Mesendoderm (in vitro differentiated cells): ENCODE measurements around the gene PLAC9.

Experiments used
- DNase-seq: peaks from one replicate; pipeline ENCODE4 v3.0.0; 2013
- H2AK5ac ChIP-seq: 2 replicates; pipeline ENCODE4 v1.6.1; 2013; ENCODE audit warnings: low read length, inconsistent platforms
- H2BK120ac ChIP-seq: 2 replicates; pipeline ENCODE4 v1.6.1; 2013; ENCODE audit warnings: low read depth, mild to moderate bottlenecking, low read length, moderate library complexity, mixed read lengths
- H2BK15ac ChIP-seq: replicated peaks from 2 replicates; pipeline ENCODE4 v1.6.1; 2013; ENCODE audit warnings: low read depth, mild to moderate bottlenecking, moderate library complexity
- H2BK5ac ChIP-seq: 2 replicates; pipeline ENCODE4 v1.6.1; 2013; ENCODE audit warnings: low read length, inconsistent platforms
- H3K18ac ChIP-seq: 2 replicates; pipeline ENCODE4 v1.6.1; 2013; ENCODE audit warnings: mild to moderate bottlenecking, low read length, mixed read lengths
- H3K23ac ChIP-seq: one replicate; pipeline ENCODE4 v1.6.1; 2013; ENCODE audit warnings: low read length
- H3K27ac ChIP-seq: 2 replicates; pipeline ENCODE4 v1.5.1; 2013; ENCODE audit warnings: low read depth, mild to moderate bottlenecking, inconsistent platforms, low read length, moderate library complexity
- H3K27me3 ChIP-seq: 2 replicates; pipeline ENCODE4 v1.6.1; 2013; ENCODE audit warnings: low read length, control low read depth, mild to moderate bottlenecking, inconsistent platforms; ENCODE audit not compliant: insufficient read depth, poor library complexity
- H3K36me3 ChIP-seq: 2 replicates; pipeline ENCODE4 v1.6.1; 2013; ENCODE audit warnings: low read length, inconsistent platforms; ENCODE audit not compliant: control insufficient read depth, insufficient read depth
- H3K4ac ChIP-seq: one replicate; pipeline ENCODE4 v1.6.1; 2013; ENCODE audit warnings: low read depth, mild to moderate bottlenecking, low read length, moderate library complexity
- H3K4me1 ChIP-seq: 2 replicates; pipeline ENCODE4 v1.6.1; 2013; ENCODE audit warnings: low read depth, low read length, inconsistent platforms; ENCODE audit not compliant: control insufficient read depth
- H3K4me2 ChIP-seq: 2 replicates; pipeline ENCODE4 v1.6.1; 2013; ENCODE audit warnings: low read length
- H3K4me3 ChIP-seq: 2 replicates; pipeline ENCODE4 v1.5.1; 2013; ENCODE audit warnings: mild to moderate bottlenecking, low read length
- H3K56ac ChIP-seq: one replicate; pipeline ENCODE4 v1.6.1; 2013; ENCODE audit warnings: low read length
- H3K79me1 ChIP-seq: 2 replicates; pipeline ENCODE4 v1.6.1; 2013; ENCODE audit warnings: low read length, inconsistent platforms
- H3K79me2 ChIP-seq: 2 replicates; pipeline ENCODE4 v1.6.1; 2013; ENCODE audit warnings: mild to moderate bottlenecking, low read length; ENCODE audit not compliant: control insufficient read depth, insufficient read depth
- H3K9ac ChIP-seq: 2 replicates; pipeline ENCODE4 v1.6.1; 2013; ENCODE audit warnings: low read length, inconsistent platforms
- H4K5ac ChIP-seq: one replicate; pipeline ENCODE4 v1.6.1; 2013; ENCODE audit warnings: low read length
- H4K8ac ChIP-seq: one replicate; pipeline ENCODE4 v1.6.1; 2013; ENCODE audit warnings: low read depth, mild to moderate bottlenecking, control low read depth, low read length, moderate library complexity
- WGBS: extraction: QIAGEN DNeasy Blood & Tissue Kit; methylation state at CpG from one replicate; pipeline ENCODE4 v1.1.7; 2013; ENCODE audit warnings: low lambda C conversion rate, missing lambda C conversion rate; ENCODE audit not compliant: insufficient coverage; ENCODE audit errors: extremely low coverage; 5-methylcytosine and 5-hydroxymethylcytosine counted together

Gene PLAC9

GRCh38 chr10:80174641-80175395 lies 42.3 kb downstream of the PLAC9 start:
- Histone ChIP-seq H2BK120ac (no peak overlapping the region), H3K4ac (no peak overlapping the region), H3K27ac (no peak overlapping the region), H3K9ac (no peak overlapping the region), H3K36me3 (no peaks in the 10 kb centered on the region), H3K18ac (no peak overlapping the region), H3K4me1 (peaks cover 5% of the 10 kb centered on the region), H2BK15ac (no peak overlapping the region), H3K79me1 (peaks cover 4% of the 10 kb centered on the region), H3K56ac (no peak overlapping the region), H3K27me3 (no peaks in the 10 kb centered on the region), H4K8ac (no peak overlapping the region), H3K23ac (no peak overlapping the region), H3K79me2 (peaks cover 2% of the 10 kb centered on the region), H4K5ac (no peak overlapping the region), H3K4me3 (no peak overlapping the region), H2BK5ac (no peak overlapping the region), H2AK5ac (no peak overlapping the region), H3K4me2 (no peak overlapping the region)
- WGBS: no CpG with 5 or more reads among the region's 15 CpGs
- no peak for DNase-seq

DNA sequence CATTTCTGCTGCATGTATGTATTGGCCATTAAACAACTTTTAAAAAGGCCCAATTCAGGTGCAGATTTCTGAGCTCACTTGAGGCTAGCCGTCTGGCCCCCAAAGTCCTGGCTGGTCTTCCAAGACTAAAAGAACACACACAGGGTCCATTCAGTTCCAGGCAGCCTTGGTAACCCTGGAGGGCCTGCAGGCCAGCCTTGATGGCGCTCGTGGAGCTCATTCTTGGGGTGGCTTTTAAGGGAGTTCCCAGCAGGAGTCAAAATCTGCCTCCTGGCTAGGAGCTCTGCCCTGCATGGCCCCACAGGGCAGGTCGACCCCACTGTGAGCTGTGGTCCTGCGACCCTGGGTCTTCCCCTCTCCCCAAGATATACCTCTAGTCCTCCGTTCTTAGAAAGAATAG lies 44.0 kb downstream of the PLAC9 start:
- peaks cover 3% of the 10 kb centered on the region for H3K79me2 ChIP-seq

GRCh38 chr10:80177781-80178636 lies 45.5 kb downstream of the PLAC9 start:
- Histone ChIP-seq H2BK15ac (no peak overlapping the region), H2BK120ac (no peak overlapping the region), H2AK5ac (no peak overlapping the region), H3K18ac (no peak overlapping the region), H3K79me1 (peaks cover 7% of the 10 kb centered on the region), H3K9ac (no peak overlapping the region), H2BK5ac (no peak overlapping the region), H3K4me3 (no peak overlapping the region), H4K5ac (no peak overlapping the region), H3K27ac (no peak overlapping the region), H3K79me2 (peaks cover 3% of the 10 kb centered on the region), H3K4me1 (no peaks in the 10 kb centered on the region), H3K4ac (no peak overlapping the region), H3K27me3 (no peaks in the 10 kb centered on the region), H4K8ac (no peak overlapping the region), H3K23ac (peak overlapping the region; percentile 45), H3K4me2 (no peak overlapping the region), H3K56ac (no peak overlapping the region), H3K36me3 (no peaks in the 10 kb centered on the region)
- no CpG with 5 or more reads among the region's 12 CpGs for WGBS
- no peak for DNase-seq

More for the DNA sequence above, 44.0 kb downstream of the PLAC9 start:
- DNase-seq: no peak
- Histone ChIP-seq H3K79me1 (peaks cover 6% of the 10 kb centered on the region), H3K4me3 (no peak overlapping the region), H3K36me3 (no peaks in the 10 kb centered on the region), H3K9ac (no peak overlapping the region), H3K4ac (no peak overlapping the region), H4K8ac (no peak overlapping the region), H4K5ac (no peak overlapping the region), H2BK120ac (no peak overlapping the region), H3K27me3 (no peaks in the 10 kb centered on the region), H3K18ac (no peak overlapping the region), H3K4me2 (no peak overlapping the region), H3K27ac (no peak overlapping the region), H3K4me1 (peaks cover under 1% of the 10 kb centered on the region), H3K23ac (no peak overlapping the region), H2AK5ac (no peak overlapping the region), H2BK15ac (no peak overlapping the region), H3K56ac (no peak overlapping the region), H2BK5ac (no peak overlapping the region)
- WGBS: no CpG with 5 or more reads among the region's 6 CpGs

DNA sequence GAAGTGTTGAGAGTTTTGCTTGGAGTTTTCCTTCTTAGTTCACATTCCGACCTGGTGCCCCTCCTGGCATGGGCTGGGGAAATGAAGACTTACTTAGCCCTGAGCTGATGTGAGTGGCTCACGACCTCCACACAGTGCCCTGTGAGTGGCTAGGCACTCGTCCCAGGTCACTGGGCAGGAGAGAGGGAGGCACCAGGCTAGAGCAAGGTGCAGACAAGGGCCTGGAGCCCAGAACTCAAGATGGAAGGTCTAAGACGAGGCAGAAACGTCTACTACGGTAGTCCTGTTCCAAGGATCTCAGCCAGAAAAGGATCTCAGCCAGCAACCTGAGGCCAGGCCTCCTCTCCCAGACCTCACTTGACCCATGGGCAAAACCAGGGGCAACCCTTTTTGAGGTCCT lies 50.5 kb downstream of the PLAC9 start:
- WGBS: no CpG with 5 or more reads among the region's 6 CpGs
- Histone ChIP-seq H3K27me3 (no peaks in the 10 kb centered on the region), H4K5ac (no peak overlapping the region), H3K79me1 (peaks cover 27% of the 10 kb centered on the region), H3K9ac (no peak overlapping the region), H3K4me1 (no peaks in the 10 kb centered on the region), H2BK120ac (no peak overlapping the region), H2BK15ac (no peak overlapping the region), H3K18ac (no peak overlapping the region), H3K4me2 (no peak overlapping the region), H3K4ac (no peak overlapping the region), H2BK5ac (no peak overlapping the region), H3K27ac (no peak overlapping the region), H3K23ac (no peak overlapping the region), H3K36me3 (no peaks in the 10 kb centered on the region), H2AK5ac (no peak overlapping the region), H3K4me3 (no peak overlapping the region), H4K8ac (no peak overlapping the region), H3K56ac (no peak overlapping the region), H3K79me2 (peaks cover 11% of the 10 kb centered on the region)
- DNase-seq: no peak

GRCh38 chr10:80183436-80183835 lies 50.9 kb downstream of the PLAC9 start:
- Histone ChIP-seq H4K8ac (no peak overlapping the region), H2AK5ac (no peak overlapping the region), H3K36me3 (no peaks in the 10 kb centered on the region), H3K18ac (no peak overlapping the region), H2BK5ac (no peak overlapping the region), H3K4me1 (no peaks in the 10 kb centered on the region), H3K79me2 (peaks cover 11% of the 10 kb centered on the region), H2BK120ac (no peak overlapping the region), H3K56ac (no peak overlapping the region), H3K4me3 (no peak overlapping the region), H4K5ac (no peak overlapping the region), H3K23ac (peak overlapping the region; percentile 15), H3K79me1 (peaks cover 27% of the 10 kb centered on the region), H3K27ac (no peak overlapping the region), H3K4me2 (no peak overlapping the region), H2BK15ac (no peak overlapping the region), H3K27me3 (no peaks in the 10 kb centered on the region), H3K9ac (no peak overlapping the region), H3K4ac (no peak overlapping the region)
- no CpG with 5 or more reads among the region's 4 CpGs for WGBS
- DNase-seq: no peak
